GM18499 (cell line): ENCODE data around the gene GRIPAP1.
A peak's percentile ranks its signal among the peaks of the same experiment; 100 is the strongest.

Source experiments
- ATAC-seq: cut with Tn5 transposase; IDR thresholded peaks from one replicate; pipeline ENCODE4 v1.9.1; 2021; ENCODE audit warnings: moderate number of reproducible peaks; ENCODE audit not compliant: insufficient read depth, unreplicated experiment

The GRIPAP1 gene

GRCh38 chrX:48961585-48962091 lies 40.4 kb downstream of the GRIPAP1 start:
- no peak for ATAC-seq

- ATAC-seq: no peak
Observed at GRCh38 chrX:48960291-48960690, 41.8 kb downstream of the GRIPAP1 start.

DNA sequence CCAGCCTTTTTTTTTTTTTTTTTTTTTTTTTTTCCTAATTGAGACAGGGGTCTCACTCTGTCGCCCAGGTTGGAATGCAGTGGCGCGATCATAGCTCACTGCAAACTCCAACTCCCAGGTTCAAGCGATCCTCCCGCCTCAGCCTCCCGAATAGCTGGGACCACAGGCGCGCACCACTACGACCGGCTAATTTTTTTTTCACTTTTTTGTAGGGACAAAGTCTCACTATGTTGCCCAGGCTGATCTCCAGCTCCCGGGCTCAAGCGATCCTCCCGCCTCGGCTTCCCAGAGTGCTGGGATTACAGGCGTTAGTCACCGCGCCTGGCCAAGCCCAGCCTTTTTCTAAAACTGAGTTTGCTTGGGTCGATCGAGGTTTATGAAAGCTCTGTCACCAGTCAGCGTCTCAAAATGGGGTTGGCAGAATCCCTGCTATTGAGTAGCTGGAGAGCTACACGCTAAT lies 43.4 kb downstream of the GRIPAP1 start:
- no peak for ATAC-seq

GRCh38 chrX:48957827-48958634 lies 44.0 kb downstream of the GRIPAP1 start:
- peak; percentile 63 for ATAC-seq

DNA sequence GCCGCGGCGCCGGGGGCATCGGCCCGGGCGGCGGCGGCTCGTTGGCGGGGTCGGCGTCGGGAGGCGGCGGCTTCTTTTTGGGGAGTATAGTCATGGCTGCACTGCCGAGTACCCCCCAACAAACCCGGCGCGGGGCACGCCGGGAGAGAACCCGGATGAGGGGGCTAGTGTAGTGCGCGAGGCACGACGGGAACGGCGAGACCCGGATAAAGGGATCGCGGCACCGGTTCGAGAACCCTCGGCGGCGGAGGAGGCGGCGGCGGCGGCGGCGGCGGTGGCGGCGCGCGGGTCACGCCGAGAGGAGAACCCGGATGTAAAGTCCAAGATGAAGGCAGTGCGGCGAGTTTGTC lies 44.6 kb downstream of the GRIPAP1 start, which contains the start of gene OTUD5:
OTUD5 (minus strand) TSS at position 131 of the 350 bp plus-strand sequence; CDS start at position 94, 37 bp downstream.
- no peak for ATAC-seq

GRCh38 chrX:48956728-48957414 lies 45.2 kb downstream of the GRIPAP1 start:
- no peak for ATAC-seq

- ATAC-seq: no peak
Observed at GRCh38 chrX:48948589-48948988, 53.5 kb downstream of the GRIPAP1 start.

DNA sequence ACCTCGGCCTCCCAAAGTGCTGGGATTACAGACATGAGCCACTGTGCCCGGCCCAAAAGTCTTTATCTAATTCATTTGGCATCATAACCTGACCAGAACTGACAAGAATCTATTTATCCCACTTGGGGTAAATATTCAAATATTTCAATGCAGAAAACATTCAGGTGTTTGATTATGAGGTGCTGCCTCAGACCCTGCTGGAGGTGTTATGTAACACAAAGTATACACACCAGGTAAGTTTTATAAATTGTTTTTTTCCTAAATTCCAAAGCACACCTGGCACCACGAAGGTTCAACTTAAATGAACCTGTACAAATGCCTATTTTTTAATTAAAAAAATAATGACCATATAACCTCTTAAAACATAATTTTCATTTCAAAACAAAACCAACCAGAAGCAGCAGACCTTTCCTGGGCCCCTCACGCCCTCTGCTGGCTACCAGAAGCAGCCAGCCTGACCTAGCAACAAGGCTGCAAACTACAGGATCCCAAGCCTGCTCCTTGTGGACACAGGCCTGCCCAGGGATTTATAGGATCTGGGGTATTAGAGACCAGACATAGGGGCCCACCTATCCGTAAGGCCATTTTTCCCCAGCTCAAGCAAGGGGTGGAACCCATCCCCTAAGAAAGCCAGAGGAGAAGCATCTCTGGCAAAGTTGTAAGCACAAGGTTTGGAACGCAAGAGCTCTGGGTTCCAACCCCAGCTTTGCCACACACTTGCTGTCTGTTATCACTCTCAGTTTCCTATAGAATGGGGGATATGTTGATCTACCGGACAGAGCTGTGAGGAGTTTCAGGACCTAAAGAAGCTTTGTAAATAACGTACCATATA lies 56.3 kb downstream of the GRIPAP1 start:
- no peak for ATAC-seq

GRCh38 chrX:48942895-48943294 lies 59.2 kb downstream of the GRIPAP1 start:
- no peak for ATAC-seq

DNA sequence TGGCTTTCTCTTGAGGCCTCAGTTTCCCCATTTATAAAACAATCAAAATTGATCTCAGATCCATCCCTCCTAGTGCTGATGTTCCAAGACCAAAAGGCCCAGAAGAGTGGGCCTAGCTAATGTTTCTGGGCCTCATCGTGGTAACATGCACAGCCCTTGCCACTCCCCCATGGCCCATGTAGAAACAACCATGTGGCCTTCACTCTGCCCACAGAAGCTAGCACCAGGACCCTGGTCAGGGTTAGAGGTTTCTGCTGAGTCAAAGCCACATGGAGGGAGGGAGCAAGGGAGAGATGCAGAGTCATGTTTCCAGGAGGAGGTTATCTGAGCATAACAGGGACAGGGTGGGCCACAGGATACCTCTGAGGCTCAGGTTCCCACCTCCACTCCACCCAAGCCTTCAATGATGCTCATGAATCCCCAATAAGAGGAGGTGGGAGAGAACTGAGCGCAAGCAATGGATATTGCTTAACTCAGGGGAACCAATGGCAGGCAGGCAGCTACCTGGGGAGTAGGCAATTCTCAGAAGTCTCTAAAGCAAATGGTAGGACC lies 61.6 kb downstream of the GRIPAP1 start:
- ATAC-seq: no peak

DNA sequence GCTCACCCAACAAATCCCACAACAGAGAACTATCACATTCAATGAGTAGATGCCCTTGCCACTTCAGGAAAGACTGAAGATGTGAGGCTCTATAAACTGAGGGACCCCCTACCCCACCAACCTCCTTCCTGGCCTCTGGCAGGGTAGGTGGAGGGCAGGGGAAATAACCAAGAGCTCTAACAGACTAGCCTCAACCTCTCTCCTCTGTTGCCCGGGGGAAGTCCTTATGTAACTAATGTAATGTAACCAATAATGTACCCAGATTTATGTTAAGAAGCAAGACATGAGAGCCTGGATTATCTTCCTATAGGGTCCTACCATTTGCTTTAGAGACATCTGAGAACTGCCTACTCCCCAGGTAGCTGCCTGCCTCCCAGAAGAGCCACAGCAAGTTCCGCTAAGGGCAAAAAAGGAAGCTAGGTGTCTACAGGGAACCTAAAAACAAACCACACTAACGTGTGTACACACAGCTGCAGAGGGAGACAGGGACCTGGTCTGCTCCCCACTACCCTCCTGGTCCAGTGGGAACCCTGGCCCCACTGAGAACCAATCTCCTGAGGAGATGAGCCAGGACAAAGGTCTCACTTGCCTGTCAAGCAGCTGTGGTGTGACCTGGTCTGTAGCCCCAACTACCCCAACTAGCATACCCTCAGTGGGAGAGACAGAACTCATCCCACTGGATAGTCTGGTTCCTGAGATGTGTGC lies 62.4 kb downstream of the GRIPAP1 start:
- no peak for ATAC-seq

DNA sequence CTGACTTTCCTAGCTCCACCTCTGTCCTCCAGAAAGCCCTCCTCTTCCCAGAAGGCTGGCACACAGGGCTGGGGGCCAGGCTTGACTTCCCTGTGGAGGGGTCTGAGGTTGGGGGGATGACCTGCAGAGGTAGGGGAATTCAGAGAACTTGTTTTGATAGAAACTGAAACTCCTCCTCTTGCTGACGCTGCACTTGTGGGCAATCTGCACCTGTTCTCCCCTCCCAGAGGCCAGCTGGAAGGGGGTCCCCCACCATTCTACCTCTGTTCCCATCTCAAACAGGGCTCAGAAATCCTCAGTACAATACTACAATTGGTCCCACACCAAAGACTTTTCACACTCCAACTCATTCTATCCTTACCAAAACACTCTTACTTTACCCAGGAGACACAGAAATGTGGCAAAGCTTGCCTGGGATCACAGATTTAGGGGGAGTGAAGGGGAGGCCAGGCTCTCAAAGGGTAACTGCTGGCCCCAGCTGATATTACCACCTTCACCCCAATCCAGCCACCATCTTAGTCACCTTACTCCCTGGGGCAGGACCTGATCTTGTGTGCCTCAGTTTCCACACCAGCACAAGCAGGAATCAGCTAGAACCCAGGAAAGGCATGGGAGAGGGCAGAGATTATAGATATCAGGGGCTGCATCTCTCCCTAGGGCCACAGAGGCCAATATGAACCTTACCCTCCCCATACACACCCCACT lies 63.2 kb downstream of the GRIPAP1 start:
- ATAC-seq: peak; percentile 40

GRCh38 chrX:48937054-48937907 lies 64.8 kb downstream of the GRIPAP1 start:
- ATAC-seq: peak; percentile 28

- ATAC-seq: no peak
Observed at GRCh38 chrX:48936429-48937053, 65.5 kb downstream of the GRIPAP1 start.

DNA sequence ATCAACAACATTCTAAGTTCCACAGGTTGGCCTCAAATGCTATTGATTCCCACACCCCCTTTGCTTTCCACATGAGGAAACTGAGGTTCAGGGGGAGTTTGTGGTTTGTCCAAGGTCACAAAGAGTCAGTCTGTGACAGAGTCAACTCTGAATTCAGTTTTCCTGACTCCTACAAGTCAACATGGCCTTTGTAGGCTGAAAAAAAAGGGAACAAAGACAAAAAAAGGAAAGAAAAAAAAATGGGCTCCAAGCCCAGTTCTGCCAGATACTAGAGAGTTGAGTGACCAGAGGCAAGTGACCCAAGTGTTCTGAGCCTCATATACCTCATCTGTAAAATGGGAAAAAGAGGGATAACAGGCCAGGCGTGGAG lies 66.8 kb downstream of the GRIPAP1 start:
- no peak for ATAC-seq

DNA sequence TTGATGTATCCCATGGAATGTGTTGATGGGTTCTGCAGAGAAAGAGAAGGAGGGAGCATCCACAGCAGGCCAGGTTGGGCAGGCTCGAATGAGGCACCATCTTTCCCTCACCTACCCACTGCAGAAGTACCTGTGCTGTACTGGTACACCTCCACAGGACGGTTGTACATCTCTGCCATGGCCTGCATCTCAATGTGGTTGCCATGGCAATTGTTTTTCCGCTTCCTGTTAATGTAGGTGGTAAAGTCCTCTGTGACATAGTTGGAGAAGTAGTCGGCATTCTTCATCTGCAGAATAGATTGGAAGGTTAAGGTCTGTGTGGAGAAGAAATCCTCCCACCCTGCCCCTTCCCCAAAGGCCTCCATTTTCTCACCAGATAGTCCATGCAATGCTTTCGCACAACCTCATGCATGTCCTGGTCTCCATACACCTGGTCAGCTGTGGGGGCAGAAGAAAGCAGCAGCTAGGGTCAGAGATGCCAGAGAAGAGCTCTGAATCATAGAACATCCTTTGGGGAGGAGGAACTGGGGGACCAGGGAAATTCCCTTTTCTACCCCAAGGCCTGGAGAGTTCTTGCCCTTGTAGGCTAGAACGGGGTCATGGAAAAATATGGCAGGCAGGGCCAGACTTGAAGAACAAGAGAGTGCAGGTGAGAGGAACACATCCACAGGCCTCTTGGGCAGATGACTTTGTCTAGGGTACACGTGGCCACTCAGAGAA lies 67.3 kb downstream of the GRIPAP1 start:
- no peak for ATAC-seq

- no peak for ATAC-seq
Observed at GRCh38 chrX:48933757-48934156, 68.3 kb downstream of the GRIPAP1 start.
